OCI-LY7 (cell line): ENCODE measurements around the gene PDS5A.
A peak's percentile ranks its signal among the peaks of the same experiment; 100 is the strongest.

Source experiments
- EZH2phosphoT487 ChIP-seq: fragments of 200-600 bp; sonication (generic); IDR thresholded peaks from 2 replicates; pipeline ENCODE4 v1.6.1; 2018; ENCODE audit warnings: low read depth, borderline replicate concordance, mild to moderate bottlenecking, mixed run types, antibody characterized with exemption, low read length, moderate library complexity, mixed read lengths
- TF ChIP-seq, protein P1 (sequence below): fragments of 200-600 bp; sonication (generic); conservative IDR thresholded peaks from 2 replicates; pipeline ENCODE4 v1.5.1; 2014; ENCODE audit warnings: mild to moderate bottlenecking, antibody characterized with exemption, low read length, moderate library complexity, mixed read lengths

DNA sequence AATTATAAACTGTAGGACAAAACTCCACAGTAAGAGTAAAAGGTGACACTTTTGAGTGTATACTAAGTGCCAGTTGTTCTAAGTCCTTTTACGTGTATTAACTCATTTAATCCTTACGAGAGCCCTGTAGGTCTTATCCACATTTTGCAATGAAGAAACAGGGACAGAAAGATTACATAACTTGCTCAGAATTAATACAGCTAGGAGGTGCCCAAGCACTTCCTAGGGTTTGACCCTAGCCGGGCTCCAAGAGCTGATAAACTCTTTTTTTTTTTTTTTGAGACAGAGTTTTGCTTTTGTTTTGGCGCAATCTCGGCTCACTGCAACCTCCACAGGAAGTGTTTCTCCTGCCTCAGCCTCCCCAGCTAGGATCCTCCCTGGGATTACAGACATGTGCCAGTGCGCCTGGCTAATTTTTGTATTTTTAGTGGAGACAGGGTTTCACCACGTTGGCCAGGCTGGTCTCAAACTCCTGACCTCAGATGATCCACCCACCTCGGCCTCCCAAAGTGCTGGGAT lies 169.4 kb downstream of the PDS5A start:
- TF ChIP-seq, protein P1, sequence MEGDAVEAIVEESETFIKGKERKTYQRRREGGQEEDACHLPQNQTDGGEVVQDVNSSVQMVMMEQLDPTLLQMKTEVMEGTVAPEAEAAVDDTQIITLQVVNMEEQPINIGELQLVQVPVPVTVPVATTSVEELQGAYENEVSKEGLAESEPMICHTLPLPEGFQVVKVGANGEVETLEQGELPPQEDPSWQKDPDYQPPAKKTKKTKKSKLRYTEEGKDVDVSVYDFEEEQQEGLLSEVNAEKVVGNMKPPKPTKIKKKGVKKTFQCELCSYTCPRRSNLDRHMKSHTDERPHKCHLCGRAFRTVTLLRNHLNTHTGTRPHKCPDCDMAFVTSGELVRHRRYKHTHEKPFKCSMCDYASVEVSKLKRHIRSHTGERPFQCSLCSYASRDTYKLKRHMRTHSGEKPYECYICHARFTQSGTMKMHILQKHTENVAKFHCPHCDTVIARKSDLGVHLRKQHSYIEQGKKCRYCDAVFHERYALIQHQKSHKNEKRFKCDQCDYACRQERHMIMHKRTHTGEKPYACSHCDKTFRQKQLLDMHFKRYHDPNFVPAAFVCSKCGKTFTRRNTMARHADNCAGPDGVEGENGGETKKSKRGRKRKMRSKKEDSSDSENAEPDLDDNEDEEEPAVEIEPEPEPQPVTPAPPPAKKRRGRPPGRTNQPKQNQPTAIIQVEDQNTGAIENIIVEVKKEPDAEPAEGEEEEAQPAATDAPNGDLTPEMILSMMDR, result 0 out of 2 replicates have a peak, but pooled peaks have one; percentile 15
- TF ChIP-seq EZH2phosphoT487, result no peak
